Parathyroid adenoma (tissue), 2 donors: ENCODE measurements around the gene HTR3D.

Source experiments
- H2AFZ ChIP-seq: fragments of 300-600 bp; sonication (generic); one replicate; pipeline ENCODE4 v1.7.0; 2017; ENCODE audit warnings: antibody characterized with exemption, mild to moderate bottlenecking
- H3K27ac ChIP-seq: fragments of 300-600 bp; sonication (generic); one replicate; pipeline ENCODE4 v1.7.0; 2017
- H3K27me3 ChIP-seq: fragments of 300-600 bp; sonication (generic); one replicate; pipeline ENCODE4 v1.7.0; 2017; ENCODE audit warnings: low read length; ENCODE audit not compliant: control insufficient read depth, insufficient read depth
- H3K36me3 ChIP-seq: fragments of 300-600 bp; sonication (generic); one replicate; pipeline ENCODE4 v1.7.0; 2017; ENCODE audit warnings: low read length; ENCODE audit not compliant: control insufficient read depth, insufficient read depth
- H3K4me1 ChIP-seq: fragments of 300-600 bp; sonication (generic); one replicate; pipeline ENCODE4 v1.7.0; 2017; ENCODE audit warnings: control low read depth
- H3K4me2 ChIP-seq: fragments of 300-600 bp; sonication (generic); one replicate; pipeline ENCODE4 v1.7.0; 2017; ENCODE audit warnings: low read length
- H3K4me3 ChIP-seq: fragments of 300-600 bp; sonication (generic); one replicate; pipeline ENCODE4 v1.7.0; 2017; ENCODE audit warnings: low read depth, low read length
- H3K79me2 ChIP-seq: fragments of 300-600 bp; sonication (generic); one replicate; pipeline ENCODE4 v1.7.0; 2017; ENCODE audit warnings: control low read depth
- H3K9ac ChIP-seq: fragments of 300-600 bp; sonication (generic); one replicate; pipeline ENCODE4 v1.7.0; 2017; ENCODE audit warnings: mild to moderate bottlenecking
- H3K9me3 ChIP-seq: fragments of 300-600 bp; sonication (generic); one replicate; pipeline ENCODE4 v1.7.0; 2017; ENCODE audit warnings: low read length; ENCODE audit not compliant: control insufficient read depth
- TF ChIP-seq, protein P1 (sequence below): fragments of 300-600 bp; sonication (generic); IDR thresholded peaks from one replicate; pipeline ENCODE4 v1.7.0; 2017; ENCODE audit warnings: antibody characterized with exemption, mild to moderate bottlenecking
- donor health status: primary hyperparathyroidism.

The HTR3D gene

DNA sequence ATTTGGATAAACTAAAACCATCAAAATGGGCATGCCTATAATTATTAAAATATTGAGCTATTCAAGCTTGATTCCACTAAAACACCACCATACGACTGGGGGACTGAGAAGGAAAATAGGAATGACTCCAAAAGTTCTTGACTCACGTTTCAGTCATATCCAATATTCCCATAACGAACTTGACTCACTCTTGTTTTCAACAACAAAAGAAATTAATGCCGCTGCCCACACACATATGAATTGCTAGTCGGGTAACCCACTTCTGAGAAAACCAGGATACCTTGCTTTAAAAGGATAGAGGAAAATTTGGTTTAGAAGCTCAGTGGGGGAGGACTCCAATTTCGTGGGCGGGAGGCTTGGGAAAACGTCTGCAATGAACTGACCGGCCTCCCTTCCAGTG lies 26.5 kb downstream of the HTR3D start:
- TF ChIP-seq, protein P1, sequence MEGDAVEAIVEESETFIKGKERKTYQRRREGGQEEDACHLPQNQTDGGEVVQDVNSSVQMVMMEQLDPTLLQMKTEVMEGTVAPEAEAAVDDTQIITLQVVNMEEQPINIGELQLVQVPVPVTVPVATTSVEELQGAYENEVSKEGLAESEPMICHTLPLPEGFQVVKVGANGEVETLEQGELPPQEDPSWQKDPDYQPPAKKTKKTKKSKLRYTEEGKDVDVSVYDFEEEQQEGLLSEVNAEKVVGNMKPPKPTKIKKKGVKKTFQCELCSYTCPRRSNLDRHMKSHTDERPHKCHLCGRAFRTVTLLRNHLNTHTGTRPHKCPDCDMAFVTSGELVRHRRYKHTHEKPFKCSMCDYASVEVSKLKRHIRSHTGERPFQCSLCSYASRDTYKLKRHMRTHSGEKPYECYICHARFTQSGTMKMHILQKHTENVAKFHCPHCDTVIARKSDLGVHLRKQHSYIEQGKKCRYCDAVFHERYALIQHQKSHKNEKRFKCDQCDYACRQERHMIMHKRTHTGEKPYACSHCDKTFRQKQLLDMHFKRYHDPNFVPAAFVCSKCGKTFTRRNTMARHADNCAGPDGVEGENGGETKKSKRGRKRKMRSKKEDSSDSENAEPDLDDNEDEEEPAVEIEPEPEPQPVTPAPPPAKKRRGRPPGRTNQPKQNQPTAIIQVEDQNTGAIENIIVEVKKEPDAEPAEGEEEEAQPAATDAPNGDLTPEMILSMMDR: no peak

DNA sequence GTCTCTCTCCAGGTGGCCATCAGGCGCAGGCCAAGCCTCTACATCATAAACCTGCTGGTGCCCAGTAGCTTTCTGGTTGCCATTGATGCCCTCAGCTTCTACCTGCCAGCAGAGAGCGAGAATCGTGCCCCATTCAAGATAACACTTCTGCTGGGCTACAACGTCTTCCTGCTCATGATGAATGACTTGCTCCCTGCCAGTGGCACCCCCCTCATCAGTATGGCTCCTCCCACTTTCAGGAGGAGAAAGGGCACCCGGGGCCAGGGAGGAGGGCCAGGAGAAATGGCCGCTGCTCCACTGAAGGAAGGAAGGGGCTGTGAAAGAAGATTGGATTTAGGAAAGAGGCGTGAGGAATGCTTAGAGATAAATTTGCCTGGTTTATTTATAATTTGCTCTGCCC lies 27.9 kb downstream of the HTR3D start:
- TF ChIP-seq, protein P1: no peak
- no peak overlapping the region for H3K4me2 ChIP-seq

More for the DNA sequence above, 26.5 kb downstream of the HTR3D start:
- H3K27me3 ChIP-seq: no peaks in the 10 kb centered on the region
- no peak overlapping the region for H3K9ac ChIP-seq
- H2AFZ ChIP-seq: no peak overlapping the region
- H3K9me3 ChIP-seq: no peaks in the 10 kb centered on the region
- no peak overlapping the region for H3K4me3 ChIP-seq
- no peaks in the 10 kb centered on the region for H3K4me1 ChIP-seq
- no peak overlapping the region for H3K4me2 ChIP-seq
- no peaks in the 10 kb centered on the region for H3K79me2 ChIP-seq
- H3K36me3 ChIP-seq: no peaks in the 10 kb centered on the region
- H3K27ac ChIP-seq: no peak overlapping the region

DNA sequence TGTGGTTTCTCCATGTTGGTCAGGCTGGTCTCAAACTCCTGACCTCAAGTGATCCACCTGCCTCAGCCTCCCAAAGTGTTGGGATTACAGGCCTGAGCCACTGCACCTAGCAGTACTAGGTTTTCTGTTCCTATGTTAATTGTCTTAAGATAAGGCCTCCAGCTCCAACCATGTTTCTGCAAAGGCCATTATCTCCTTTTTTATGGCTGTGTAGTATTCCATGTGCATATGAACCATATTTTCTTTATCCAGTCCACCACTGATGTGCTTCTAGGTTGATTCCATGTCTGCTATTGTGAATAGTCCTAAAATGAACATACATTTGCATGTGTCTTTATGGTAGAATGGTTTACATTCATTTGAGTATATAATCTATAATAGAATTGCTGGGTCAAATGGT lies 31.1 kb downstream of the HTR3D start:
- no peaks in the 10 kb centered on the region for H3K9me3 ChIP-seq
- TF ChIP-seq, protein P1: no peak
- H3K9ac ChIP-seq: no peak overlapping the region
- H3K4me1 ChIP-seq: no peaks in the 10 kb centered on the region
- no peaks in the 10 kb centered on the region for H3K79me2 ChIP-seq
- no peaks in the 10 kb centered on the region for H3K36me3 ChIP-seq
- H3K27ac ChIP-seq: no peak overlapping the region
- H3K4me3 ChIP-seq: no peak overlapping the region
- no peaks in the 10 kb centered on the region for H3K27me3 ChIP-seq
- H3K4me2 ChIP-seq: no peak overlapping the region
- H2AFZ ChIP-seq: no peak overlapping the region

More for the DNA sequence above, 27.9 kb downstream of the HTR3D start:
- Histone ChIP-seq H3K27ac (no peak overlapping the region), H3K9me3 (no peaks in the 10 kb centered on the region), H2AFZ (no peak overlapping the region), H3K79me2 (no peaks in the 10 kb centered on the region), H3K27me3 (no peaks in the 10 kb centered on the region), H3K4me3 (no peak overlapping the region), H3K36me3 (no peaks in the 10 kb centered on the region), H3K9ac (no peak overlapping the region), H3K4me1 (no peaks in the 10 kb centered on the region)

DNA sequence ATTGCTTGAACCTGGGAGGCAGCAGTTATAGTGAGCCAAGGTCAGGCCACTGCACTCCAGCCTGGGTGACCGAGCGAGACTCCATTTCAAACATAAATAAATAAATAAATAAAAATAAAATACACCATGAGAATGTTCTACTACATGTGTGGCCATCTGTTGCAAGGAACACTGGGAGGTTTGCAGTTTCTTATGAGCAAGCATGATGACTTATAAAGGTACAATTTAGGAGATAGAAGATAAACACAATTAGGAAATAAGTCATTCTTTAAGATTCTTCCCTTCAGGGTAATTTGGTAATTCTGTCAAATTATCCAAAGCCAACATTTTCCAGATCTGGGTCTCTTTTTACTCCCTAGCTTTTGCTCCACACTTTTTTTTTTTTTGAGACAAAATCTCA lies 34.7 kb downstream of the HTR3D start:
- no peak overlapping the region for H3K4me3 ChIP-seq
- no peaks in the 10 kb centered on the region for H3K79me2 ChIP-seq
- no peaks in the 10 kb centered on the region for H3K9me3 ChIP-seq
- TF ChIP-seq, protein P1: no peak
- H3K4me2 ChIP-seq: no peak overlapping the region
- no peaks in the 10 kb centered on the region for H3K36me3 ChIP-seq
- no peak overlapping the region for H3K9ac ChIP-seq
- no peak overlapping the region for H3K27ac ChIP-seq
- H3K4me1 ChIP-seq: no peaks in the 10 kb centered on the region
- H2AFZ ChIP-seq: no peak overlapping the region
- H3K27me3 ChIP-seq: no peaks in the 10 kb centered on the region

DNA sequence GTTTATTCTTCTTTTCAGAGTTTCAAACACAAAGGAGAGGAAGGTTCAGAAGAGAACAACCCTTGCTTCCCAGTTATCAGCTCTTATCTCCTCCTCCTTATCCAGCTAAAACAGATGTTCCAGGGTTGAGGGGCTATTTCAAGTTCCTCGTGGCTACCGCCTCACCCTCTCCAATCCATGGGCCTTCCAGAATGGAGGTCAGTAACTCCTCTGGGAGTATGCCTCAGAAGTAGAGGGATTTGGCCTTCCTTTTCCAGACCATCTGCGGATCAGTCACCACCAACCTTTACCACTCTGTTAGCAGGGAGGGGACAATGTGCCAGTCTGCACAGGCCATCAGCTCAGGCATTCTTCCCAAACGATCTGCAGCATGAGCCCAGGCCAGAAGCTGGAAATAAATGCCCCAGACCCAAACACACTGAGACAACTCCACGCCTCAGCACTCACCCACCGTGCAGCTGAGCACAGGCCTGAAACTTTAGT lies 36.1 kb downstream of the HTR3D start:
- TF ChIP-seq, protein P1: no peak
- Histone ChIP-seq H3K4me3 (no peak overlapping the region), H3K27ac (no peak overlapping the region), H3K4me1 (no peaks in the 10 kb centered on the region), H3K4me2 (no peak overlapping the region), H3K27me3 (no peaks in the 10 kb centered on the region), H3K9me3 (no peaks in the 10 kb centered on the region), H3K9ac (no peak overlapping the region), H3K79me2 (no peaks in the 10 kb centered on the region), H3K36me3 (no peaks in the 10 kb centered on the region), H2AFZ (no peak overlapping the region)
